Measurements from ENCODE around the gene ETV3. TPM values are rescaled to one million over a fixed set of nuclear protein-coding genes. Genes with fewer than 3 reads are reported as not detected.

ETV3 gene
- total RNA-seq, 1 experiment from 2014 or later: 36.3 TPM

GRCh38 chr1:157105298-157105987 lies 32.8 kb downstream of the ETV3 start:
- H3T11ph ChIP-seq (ENCODE audit: low read length): no peak overlapping the region
- peaks cover 40% of the 10 kb centered on the region for H3K27me3 Mint-ChIP-seq (ENCODE audit: low read depth)
- H3K9ac ChIP-seq (ENCODE audit: extremely low read depth, insufficient read length, low read length): no peak overlapping the region
- no CpG with 5 or more reads among the region's 14 CpGs for WGBS (ENCODE audit: extremely low coverage, insufficient read length, low lambda C conversion rate)
- no peaks in the 10 kb centered on the region for H3K9me3 ChIP-seq (ENCODE audit: control insufficient read depth, low read depth, low read length)
- H3K36me3 Mint-ChIP-seq (ENCODE audit: insufficient read depth in 1 of 3, low read depth in 3 of 3): no peaks in the 10 kb centered on the region
- H2BK12ac ChIP-seq (ENCODE audit: insufficient read length, low read depth, low read length): no peak overlapping the region
- no peak overlapping the region for H4K5ac ChIP-seq (ENCODE audit: insufficient read length, low read depth, low read length)
- no peak overlapping the region for H3K4me2 ChIP-seq (ENCODE audit: insufficient read depth, insufficient read length, low read length)
- no peak overlapping the region for H2AFZ ChIP-seq (ENCODE audit: low read length)
- H2BK15ac ChIP-seq (ENCODE audit: low read depth, low read length): no peak overlapping the region
- no peaks in the 10 kb centered on the region for H3K79me1 ChIP-seq (ENCODE audit: insufficient read depth, low read depth, low read length, poor library complexity, severe bottlenecking)
- no peak overlapping the region for H3K27ac ChIP-seq (ENCODE audit: insufficient read length, low read depth, low read length)
- H3K23ac ChIP-seq (ENCODE audit: insufficient read length, low read depth, low read length): no peak overlapping the region
- no peak overlapping the region for H3K56ac ChIP-seq (ENCODE audit: insufficient read length, low read depth, low read length)
- H3K9me3 Mint-ChIP-seq: no peaks in the 10 kb centered on the region; a peak in 1 of 5 replicates
- no peak overlapping the region for H2BK20ac ChIP-seq (ENCODE audit: low read depth, low read length, poor library complexity, severe bottlenecking)
- no peaks in the 10 kb centered on the region; the same call in 1 of the 2 replicates for H3K27me3 ChIP-seq (ENCODE audit: insufficient read depth, low read length)
- H4K8ac ChIP-seq (replicated peaks; ENCODE audit: insufficient read length, low read depth, low read length): no peak overlapping the region
- no peak overlapping the region for H3K4me3 Mint-ChIP-seq
- H2AK5ac ChIP-seq (ENCODE audit: insufficient read length, low read length): no peak overlapping the region
- H3K4ac ChIP-seq (ENCODE audit: low read depth, low read length): no peak overlapping the region
- no peak overlapping the region for H3K14ac ChIP-seq (ENCODE audit: insufficient read depth, low read length)
- H2BK5ac ChIP-seq (ENCODE audit: insufficient read length, low read length): no peak overlapping the region
- H3K79me2 ChIP-seq (ENCODE audit: insufficient read depth, low read length): no peaks in the 10 kb centered on the region
- no peak overlapping the region for H2BK120ac ChIP-seq (ENCODE audit: low read depth, low read length, poor library complexity, severe bottlenecking)
- no peak overlapping the region for H3K18ac ChIP-seq (ENCODE audit: insufficient read length, low read depth, low read length)
- no peaks in the 10 kb centered on the region for H3K23me2 ChIP-seq (ENCODE audit: insufficient read length, low read depth, low read length, poor library complexity, severe bottlenecking)
- no peak overlapping the region for H3K27ac Mint-ChIP-seq
- no peak for TF ChIP-seq CTCF (conservative IDR thresholded peaks at IDR 0.05)
- no peak overlapping the region for H4K91ac ChIP-seq (ENCODE audit: insufficient read length, low read depth, low read length)
- peaks cover 20 to 42% of the 10 kb centered on the region in 2 experiments for H3K4me1 Mint-ChIP-seq
- no peaks in the 10 kb centered on the region for H3K4me1 ChIP-seq (ENCODE audit: insufficient read depth, low read length)
- DNase-seq: no peak
- H4K20me1 ChIP-seq (ENCODE audit: control insufficient read depth, insufficient read depth, insufficient read length): no peaks in the 10 kb centered on the region
